PC-3 (cell line): Measurements from ENCODE around the gene RASGRP1. TPM values are rescaled to one million over a fixed set of nuclear protein-coding genes. Genes with fewer than 3 reads are reported as not detected.

ENCODE experiments used
- ATAC-seq: fragments of 200-7000 bp; cut with Tn5 transposase; 2 replicates; pipeline ENCODE4 v1.9.1; 2020; ENCODE audit warnings: mild to moderate bottlenecking, moderate library complexity
- BruUV-seq: library from RNA; stranded (reverse); fragments of 400-500 nt; replicated peaks from 2 replicates; lab custom pipeline; 2021; lab: Mats Ljungman, UMichigan
- CTCF ChIA-PET: fragments of 300-600 bp; sonication (Branson Sonifier 250); formaldehyde crosslinking; loops from one replicate; lab custom pipeline; 2022; ENCODE audit warnings: antibody characterized with exemption; lab: Charles Lee
- POLR2A ChIA-PET: fragments of 300-600 bp; sonication (Branson Sonifier 250); formaldehyde crosslinking; loops from one replicate; lab custom pipeline; 2022; ENCODE audit warnings: antibody characterized with exemption; ENCODE audit not compliant: unreplicated experiment; lab: Charles Lee
- DNase-seq: peaks from one replicate; pipeline ENCODE4 v3.0.0-alpha.2; 2015
- H2AFZ ChIP-seq: fragments of 300-600 bp; sonication (generic); 2 replicates; pipeline ENCODE4 v1.6.0; 2016; ENCODE audit warnings: antibody characterized with exemption, low read length
- H3F3A ChIP-seq: fragments of 300-600 bp; sonication (generic); one replicate; pipeline ENCODE4 v1.6.0; 2017; ENCODE audit warnings: antibody characterized with exemption, low read length, control low read depth, mild to moderate bottlenecking; ENCODE audit not compliant: unreplicated experiment
- H3K27ac ChIP-seq: fragments of 300-600 bp; sonication (generic); 2 replicates; pipeline ENCODE4 v1.5.1; 2016; ENCODE audit warnings: mild to moderate bottlenecking, low read length
- H3K27me3 ChIP-seq: fragments of 300-600 bp; sonication (generic); 2 replicates; pipeline ENCODE4 v1.6.1; 2016; ENCODE audit warnings: low read length, mixed read lengths
- H3K36me3 ChIP-seq: fragments of 300-600 bp; sonication (generic); 2 replicates; pipeline ENCODE4 v1.6.1; 2016; ENCODE audit warnings: low read depth, mixed run types, low read length, mixed read lengths
- H3K4me1 ChIP-seq: fragments of 300-600 bp; sonication (generic); 2 replicates; pipeline ENCODE4 v1.5.1; 2016; ENCODE audit warnings: low read length; ENCODE audit not compliant: insufficient read depth
- H3K4me2 ChIP-seq: fragments of 300-600 bp; sonication (generic); 2 replicates; pipeline ENCODE4 v1.6.0; 2016; ENCODE audit warnings: low read length
- H3K4me3 ChIP-seq: fragments of 300-600 bp; sonication (generic); 2 replicates; pipeline ENCODE4 v1.5.1; 2016; ENCODE audit warnings: mild to moderate bottlenecking, low read length, mixed read lengths
- H3K79me2 ChIP-seq: fragments of 300-600 bp; sonication (generic); 2 replicates; pipeline ENCODE4 v1.6.1; 2017; ENCODE audit warnings: low read length, mixed read lengths
- H3K9ac ChIP-seq: fragments of 300-600 bp; sonication (generic); 2 replicates; pipeline ENCODE4 v1.6.0; 2016; ENCODE audit warnings: mild to moderate bottlenecking, low read length
- H3K9me2 ChIP-seq: fragments of 300-600 bp; sonication (generic); replicated peaks from 2 replicates; pipeline ENCODE4 v1.6.1; 2016; ENCODE audit warnings: mixed run types, low read length, mixed read lengths
- H3K9me3 ChIP-seq: fragments of 300-600 bp; sonication (generic); 2 replicates; pipeline ENCODE4 v1.6.1; 2016; ENCODE audit warnings: low read length, mixed read lengths
- H4K20me1 ChIP-seq: fragments of 300-600 bp; sonication (generic); 2 replicates; pipeline ENCODE4 v1.6.1; 2016; ENCODE audit warnings: low read length, mixed read lengths
- CTCF ChIP-seq: fragments of 300-600 bp; sonication (generic); conservative IDR thresholded peaks from 2 replicates; pipeline ENCODE4 v1.5.1; 2017; ENCODE audit warnings: antibody characterized with exemption, low read depth, mild to moderate bottlenecking, low read length
- EZH2 ChIP-seq: fragments of 300-600 bp; sonication (generic); IDR thresholded peaks from one replicate; pipeline ENCODE4 v1.6.1; 2017; ENCODE audit warnings: antibody characterized with exemption, mild to moderate bottlenecking, low read length; ENCODE audit not compliant: unreplicated experiment
- EZH2phosphoT487 ChIP-seq: fragments of 300-600 bp; sonication (generic); IDR thresholded peaks from 2 replicates; pipeline ENCODE4 v1.6.1; 2018; ENCODE audit warnings: mild to moderate bottlenecking, antibody characterized with exemption, low read length, borderline replicate concordance
- intact Hi-C: fragments of 100-400 bp; cut with micrococcal nuclease; formaldehyde crosslinking; loops from 2 replicates; pipeline ENCODE4 v1.9.0; 2023
- total RNA-seq: library from RNA; depleted of rRNA; stranded (reverse); fragments of >200 nt; gene quantifications from 2 replicates; pipeline ENCODE4 v1.2.3, GENCODE V29; 2014

The RASGRP1 gene
- total RNA-seq, 1 experiment from 2014 or later, result not detected

- TSS peak; percentile 65 for BruUV-seq
- Histone ChIP-seq H3K27me3 (peaks cover 8% of the 10 kb centered on the region), H3K4me2 (peak within 1 kb of the TSS; percentile 85), H4K20me1 (peaks cover 31% of the 10 kb centered on the region; the same call in 1 of the 2 replicates), H3F3A (no peaks in the 10 kb centered on the region), H3K27ac (peak within 1 kb of the TSS; percentile 71), H3K36me3 (peaks cover 4% of the 10 kb centered on the region; the same call in 1 of the 2 replicates), H3K4me1 (peaks cover 15% of the 10 kb centered on the region), H2AFZ (peak within 1 kb of the TSS; percentile 99), H3K9me2 (no peaks in the 10 kb centered on the region), H3K79me2 (peaks cover 52% of the 10 kb centered on the region), H3K4me3 (peak within 1 kb of the TSS; percentile 98), H3K9ac (peak within 1 kb of the TSS; percentile 96), H3K9me3 (no peaks in the 10 kb centered on the region)
- ChIA-PET CTCF (interaction anchor here (1.1 to 2.2 kb wide), 2 partner anchors 14 to 246 kb away, joined by 5 to 17 read pairs; no protein-coding TSS in a partner anchor), POLR2A (interaction anchor here (0.6 to 0.8 kb wide), 2 partner anchors 20 to 692 kb away, joined by 4 to 6 read pairs; no protein-coding TSS in a partner anchor)
- TF ChIP-seq EZH2phosphoT487 (no peak), CTCF (no peak)
- DNase-seq (peak; percentile 95), ATAC-seq (peak; percentile 90)
- intact Hi-C loops, result no loop called here
These were observed 110.5 kb downstream of the RASGRP1 start, which contains the start of gene FAM98B for GRCh38 chr15:38453971-38454695. Gene FAM98B, plus strand, starts transcription at chr15:38454127. Its CDS starts 35 bp downstream, at chr15:38454162.

- Histone ChIP-seq H3K27ac (no peak overlapping the region), H3F3A (no peaks in the 10 kb centered on the region), H3K4me2 (no peak overlapping the region), H3K36me3 (no peaks in the 10 kb centered on the region), H3K4me1 (peaks cover 3% of the 10 kb centered on the region; the same call in 1 of the 2 replicates), H4K20me1 (no peaks in the 10 kb centered on the region), H3K27me3 (peaks cover 12% of the 10 kb centered on the region), H3K79me2 (no peaks in the 10 kb centered on the region), H3K9me2 (no peaks in the 10 kb centered on the region), H3K9ac (no peak overlapping the region), H2AFZ (no peak overlapping the region), H3K4me3 (no peak overlapping the region), H3K9me3 (no peaks in the 10 kb centered on the region)
- ATAC-seq (no peak), DNase-seq (no peak)
- ChIA-PET POLR2A (no interaction called here), CTCF (interaction anchor here (0.5 to 2.3 kb wide), 6 partner anchors 13 to 258 kb away, joined by 4 to 32 read pairs (median 12); partner anchors contain the start of genes FAM98B and RASGRP1)
- intact Hi-C loops, result loop anchor here (5.0 kb wide), 1 partner anchor 126 kb away; no protein-coding TSS in a partner anchor
- TF ChIP-seq EZH2, result no peak
- no peak for TF ChIP-seq CTCF
- TF ChIP-seq EZH2phosphoT487, result no peak
- no TSS peak for BruUV-seq
These were observed 123.5 kb downstream of the RASGRP1 start for GRCh38 chr15:38441130-38441519.
